HG02678 (cell line): ENCODE results near the gene VIPR2.

ENCODE experiments used
- ATAC-seq: cut with Tn5 transposase; IDR thresholded peaks from one replicate; pipeline ENCODE4 v1.9.1; 2021; ENCODE audit warnings: mild to moderate bottlenecking, moderate library complexity; ENCODE audit not compliant: unreplicated experiment

VIPR2 gene

GRCh38 chr7:159068893-159069448 lies 75.7 kb downstream of the VIPR2 start:
- ATAC-seq, result no peak

GRCh38 chr7:159068488-159068811 lies 76.2 kb downstream of the VIPR2 start:
- no peak for ATAC-seq

- ATAC-seq, result no peak
Observed at GRCh38 chr7:159067576-159068487, 76.8 kb downstream of the VIPR2 start.

GRCh38 chr7:159066816-159067575 lies 77.7 kb downstream of the VIPR2 start:
- ATAC-seq, result no peak

- no peak for ATAC-seq
Observed at GRCh38 chr7:159065852-159066480, 78.7 kb downstream of the VIPR2 start.

- no peak for ATAC-seq
Observed at GRCh38 chr7:159064816-159065510, 79.7 kb downstream of the VIPR2 start.

GRCh38 chr7:159064121-159064815 lies 80.4 kb downstream of the VIPR2 start:
- no peak for ATAC-seq

- no peak for ATAC-seq
Observed at GRCh38 chr7:159063046-159063840, 81.4 kb downstream of the VIPR2 start.

- no peak for ATAC-seq
Observed at GRCh38 chr7:159062569-159062968, 82.1 kb downstream of the VIPR2 start.

- ATAC-seq, result no peak
Observed at GRCh38 chr7:159061674-159062212, 82.9 kb downstream of the VIPR2 start.

- ATAC-seq, result no peak
Observed at GRCh38 chr7:159061209-159061608, 83.5 kb downstream of the VIPR2 start.

- no peak for ATAC-seq
Observed at GRCh38 chr7:159060440-159060839, 84.2 kb downstream of the VIPR2 start.

GRCh38 chr7:159059629-159060028 lies 85.0 kb downstream of the VIPR2 start:
- ATAC-seq, result no peak

GRCh38 chr7:159057647-159058046 lies 87.0 kb downstream of the VIPR2 start:
- ATAC-seq, result no peak

GRCh38 chr7:159056737-159057136 lies 87.9 kb downstream of the VIPR2 start:
- ATAC-seq, result no peak

- ATAC-seq, result no peak
Observed at GRCh38 chr7:159051916-159052315, 92.8 kb downstream of the VIPR2 start.

- ATAC-seq, result no peak
Observed at GRCh38 chr7:159050704-159051103, 94.0 kb downstream of the VIPR2 start.

- no peak for ATAC-seq
Observed at GRCh38 chr7:159049266-159050025, 95.2 kb downstream of the VIPR2 start.
